ENCODE results near the gene FAM234B.

- TF ChIP-seq GATA2 (IDR thresholded peaks at IDR 0.05; ENCODE audit: low read depth, low read length) (no peak), GATA3 (IDR thresholded peaks at IDR 0.05; ENCODE audit: low read depth, low read length) (no peak)
Measured at GRCh38 chr12:13066014-13066413, 21.8 kb downstream of the FAM234B start.
